NCI-H1694 treated with DMSO at 0.1 percent for 48 hours (cell line): Measurements from ENCODE around the gene EXOC4.
"Not testable (repeated sequence)": the region's sequence is repeated elsewhere in the genome, so short reads cannot be mapped to it uniquely, and the experiment has no call there.

Experiments used
- DNase-seq: peaks from one replicate; lab custom pipeline; 2025; lab: John Stamatoyannopoulos, UW

The EXOC4 gene

GRCh38 chr7:133871757-133872156 lies 618.9 kb downstream of the EXOC4 start:
- no peak for DNase-seq

DNA sequence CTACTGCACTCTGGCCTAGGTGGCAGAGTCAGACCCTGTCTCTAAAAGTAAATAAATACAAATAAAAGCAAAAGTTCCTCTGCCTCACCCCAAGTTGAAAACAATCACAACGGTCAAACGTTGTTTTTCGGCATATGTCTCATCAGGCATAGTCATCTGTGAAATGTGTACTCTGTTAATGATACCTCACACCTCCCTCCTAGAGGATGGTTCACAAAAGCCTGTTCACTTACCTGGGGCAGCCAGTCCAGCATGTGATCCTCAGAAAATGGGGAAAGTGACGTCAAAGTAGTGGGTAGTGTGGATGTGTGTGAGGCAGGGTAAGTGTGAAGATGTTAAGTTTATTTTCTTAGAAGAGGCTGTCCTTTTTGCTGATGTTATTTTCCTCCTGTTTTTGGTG lies 620.3 kb downstream of the EXOC4 start:
- DNase-seq: no peak

- no peak for DNase-seq
Observed at GRCh38 chr7:133873631-133874030, 620.8 kb downstream of the EXOC4 start.

DNA sequence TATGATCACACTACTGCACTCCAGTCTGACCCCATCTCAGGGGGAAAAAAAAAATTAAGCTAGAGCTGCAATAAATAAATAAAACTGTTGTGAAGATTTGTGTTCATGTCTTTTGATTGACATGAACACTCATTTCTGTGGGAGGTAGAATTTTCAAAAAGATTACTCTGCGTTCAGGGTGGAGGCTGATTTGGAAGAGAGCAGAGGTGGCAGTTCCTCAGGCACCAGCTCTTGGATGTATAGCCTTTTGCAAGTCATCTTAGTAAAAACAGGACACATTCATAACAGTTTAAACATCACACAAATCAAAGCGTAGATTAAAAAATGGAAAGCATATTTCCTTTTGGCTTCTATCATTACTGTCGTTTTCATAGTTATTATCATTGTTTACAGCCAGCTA lies 630.7 kb downstream of the EXOC4 start:
- DNase-seq: no peak

DNA sequence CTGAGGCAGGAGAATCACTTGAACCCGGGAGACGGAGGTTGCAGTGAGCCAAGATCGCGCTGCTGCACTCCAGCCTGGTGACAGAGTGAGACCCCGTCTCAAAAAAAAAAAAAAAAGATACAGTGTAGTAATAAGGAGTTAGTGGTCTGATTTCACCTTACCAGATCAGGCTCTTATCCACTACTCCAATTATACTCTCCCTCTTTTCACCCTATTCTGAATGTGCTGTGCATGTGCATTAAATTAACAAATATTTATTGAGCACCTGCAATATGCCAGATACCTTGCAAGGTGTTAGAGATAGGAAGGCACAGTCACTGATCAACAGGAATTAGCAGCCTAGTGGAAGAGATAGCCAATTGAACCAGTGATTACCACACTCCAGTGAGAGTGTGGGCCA lies 632.3 kb downstream of the EXOC4 start:
- DNase-seq: no peak

- DNase-seq: no peak
Observed at GRCh38 chr7:133886086-133886485, 633.2 kb downstream of the EXOC4 start.

DNA sequence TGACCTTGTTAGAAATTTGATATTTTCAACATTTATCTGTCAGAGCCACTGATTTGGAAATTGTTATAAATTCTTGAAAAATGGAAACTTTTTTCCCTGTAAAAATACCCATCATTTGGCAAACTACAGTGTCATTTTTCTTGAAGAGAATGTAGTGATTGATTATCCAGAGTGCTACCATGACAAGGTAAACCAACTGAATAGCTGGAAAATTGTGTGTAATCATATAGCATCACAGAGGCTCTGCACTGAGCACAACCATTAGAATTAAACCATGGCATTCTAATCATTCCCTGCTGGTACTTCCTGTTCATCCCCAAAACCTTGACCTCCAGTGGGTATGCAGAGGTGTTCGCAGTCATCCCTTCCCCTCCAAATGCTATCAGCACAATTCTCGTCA lies 633.9 kb downstream of the EXOC4 start:
- no peak for DNase-seq

DNA sequence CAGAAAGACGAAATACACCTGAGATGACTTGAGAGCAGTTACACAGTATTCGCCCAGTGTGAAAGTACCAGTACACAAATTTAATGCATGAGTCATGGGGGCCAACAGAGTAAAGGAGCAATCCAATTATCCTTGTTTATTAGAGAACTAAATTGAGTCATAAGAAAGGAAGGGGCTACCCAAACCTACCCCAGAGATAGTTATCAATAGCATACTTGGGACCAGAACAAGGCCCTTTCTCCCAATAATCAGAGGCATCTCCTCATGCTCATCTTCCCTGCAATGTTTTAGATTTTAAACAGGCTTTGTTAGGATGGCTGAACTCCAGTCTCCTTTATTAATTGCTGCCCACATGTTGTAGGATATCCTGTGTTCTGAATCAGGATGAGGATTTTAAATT lies 634.6 kb downstream of the EXOC4 start:
- no peak for DNase-seq

GRCh38 chr7:133888061-133888930 lies 635.4 kb downstream of the EXOC4 start:
- DNase-seq: no peak

GRCh38 chr7:133904776-133905175 lies 651.9 kb downstream of the EXOC4 start:
- DNase-seq: no peak

GRCh38 chr7:133906553-133906952 lies 653.7 kb downstream of the EXOC4 start:
- DNase-seq: not testable (repeated sequence)

DNA sequence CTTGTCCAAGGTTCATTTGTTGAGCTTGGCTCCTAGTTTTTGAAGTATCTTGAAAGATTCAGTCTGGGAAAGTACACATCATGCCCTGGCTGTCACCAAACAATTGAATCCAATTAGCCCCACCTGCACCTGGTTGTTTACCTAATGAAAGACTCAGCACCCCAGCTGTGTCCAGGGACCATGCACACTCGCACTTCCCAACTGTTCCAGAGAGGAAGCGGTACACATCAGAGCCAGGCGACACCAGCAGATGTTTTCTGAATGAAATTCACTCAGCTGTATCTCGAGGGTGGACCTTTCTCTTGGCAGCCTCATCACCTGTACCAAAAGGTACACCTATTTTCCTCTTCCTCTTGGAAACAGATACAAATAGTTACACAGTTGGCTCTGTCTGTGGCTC lies 657.9 kb downstream of the EXOC4 start:
- no peak for DNase-seq

GRCh38 chr7:133911724-133912123 lies 658.8 kb downstream of the EXOC4 start:
- no peak for DNase-seq

DNA sequence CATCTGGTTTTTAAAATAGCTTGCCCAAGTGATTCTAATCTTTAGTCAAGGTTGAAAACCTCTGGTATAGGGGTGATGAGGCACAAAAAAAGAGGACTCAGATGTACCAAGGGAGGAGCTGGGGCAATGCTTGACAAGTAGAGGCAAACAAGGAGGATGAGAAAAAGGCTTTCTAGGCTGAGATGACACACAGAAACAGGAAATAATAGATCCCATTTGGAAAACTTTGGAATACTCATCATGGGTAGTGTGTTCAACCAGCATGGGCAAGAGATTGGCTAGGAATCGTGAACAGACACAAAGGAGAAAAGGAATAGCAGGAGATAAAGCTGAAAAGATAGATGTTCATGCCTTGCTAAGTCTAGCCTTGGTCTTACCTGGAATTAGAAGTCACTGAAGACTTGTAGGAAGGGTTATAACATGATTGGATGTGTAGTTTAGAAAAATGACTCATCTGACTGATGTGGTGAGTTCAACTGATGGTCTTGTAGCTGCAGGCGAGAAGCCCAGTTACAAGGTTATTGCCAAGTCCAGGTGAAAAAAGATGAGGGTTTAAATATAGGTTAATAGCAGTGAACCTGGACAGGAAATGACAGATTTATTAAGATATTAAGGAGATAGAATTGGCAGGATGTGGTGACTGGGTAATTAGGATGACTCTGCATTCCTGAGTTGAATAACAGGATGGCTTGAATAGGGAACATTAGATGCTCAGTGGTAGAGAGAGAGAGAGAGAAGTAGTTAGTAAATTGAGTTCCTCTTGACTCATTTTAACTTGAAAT lies 660.2 kb downstream of the EXOC4 start:
- DNase-seq: no peak

DNA sequence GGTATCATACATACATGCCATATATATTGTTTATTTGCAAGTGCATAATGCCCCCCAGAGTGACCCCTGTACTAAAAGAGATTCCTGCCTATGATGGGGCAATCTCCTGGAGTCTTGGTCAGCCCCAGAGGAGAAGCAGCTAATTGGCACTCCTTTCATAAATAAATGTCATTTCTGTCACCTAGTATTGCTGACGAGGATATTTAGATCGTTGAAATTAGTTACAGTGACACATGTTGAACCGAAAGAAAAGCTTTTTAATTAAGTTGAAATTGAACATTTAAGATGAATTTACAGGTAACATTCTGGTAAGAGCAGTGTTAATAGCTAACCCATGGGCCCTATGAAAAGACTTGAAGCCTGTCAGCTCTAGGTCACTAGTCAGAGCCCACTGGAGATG lies 663.7 kb downstream of the EXOC4 start:
- no peak for DNase-seq

GRCh38 chr7:133919810-133920209 lies 666.9 kb downstream of the EXOC4 start:
- DNase-seq: no peak

DNA sequence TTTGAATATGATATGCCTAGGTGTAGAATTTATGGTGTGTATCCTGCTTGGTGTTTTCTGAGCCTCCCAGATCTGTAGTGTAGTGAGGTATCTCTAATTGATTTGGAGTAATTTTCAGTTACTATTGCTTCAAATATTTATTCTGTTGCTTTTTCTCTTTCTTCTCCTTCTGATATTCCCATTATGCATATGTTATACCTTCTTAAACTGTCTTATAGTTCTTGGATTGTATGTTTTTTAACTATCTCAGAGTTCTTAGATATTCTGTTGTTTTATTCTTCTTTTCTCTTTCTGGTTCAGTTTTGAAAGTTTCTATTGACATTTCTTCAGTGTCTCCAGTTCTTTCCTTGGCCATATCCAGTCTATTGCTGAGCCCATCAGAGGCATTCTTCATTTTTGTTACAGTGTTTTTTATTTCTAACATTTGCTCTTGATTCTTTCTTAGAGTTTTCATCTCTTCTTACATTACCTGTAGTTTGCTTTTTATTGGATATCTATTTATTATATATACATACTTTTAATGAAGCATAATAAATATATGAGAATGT lies 668.8 kb downstream of the EXOC4 start:
- DNase-seq: no peak

DNA sequence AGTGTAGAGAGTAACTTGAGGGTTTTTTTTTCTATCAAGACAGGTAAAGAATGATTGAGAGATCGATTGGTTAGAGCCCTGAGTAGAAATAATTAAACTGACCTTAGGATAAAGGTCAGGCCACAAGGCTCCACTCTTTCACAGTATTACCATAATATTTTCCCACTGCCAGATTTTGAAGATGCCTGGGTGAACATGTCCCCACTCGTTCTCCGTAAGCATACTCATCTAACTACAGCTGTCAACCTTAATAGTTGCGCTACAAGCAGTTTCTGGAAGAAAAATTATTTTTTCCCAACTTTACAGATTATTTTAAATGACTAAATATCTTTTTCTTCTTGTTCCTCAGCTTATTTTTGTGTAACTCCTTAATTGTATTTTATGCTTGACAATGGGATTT lies 671.1 kb downstream of the EXOC4 start:
- no peak for DNase-seq

GRCh38 chr7:133931053-133931452 lies 678.2 kb downstream of the EXOC4 start:
- DNase-seq: no peak

GRCh38 chr7:133932591-133932990 lies 679.7 kb downstream of the EXOC4 start:
- no peak for DNase-seq

DNA sequence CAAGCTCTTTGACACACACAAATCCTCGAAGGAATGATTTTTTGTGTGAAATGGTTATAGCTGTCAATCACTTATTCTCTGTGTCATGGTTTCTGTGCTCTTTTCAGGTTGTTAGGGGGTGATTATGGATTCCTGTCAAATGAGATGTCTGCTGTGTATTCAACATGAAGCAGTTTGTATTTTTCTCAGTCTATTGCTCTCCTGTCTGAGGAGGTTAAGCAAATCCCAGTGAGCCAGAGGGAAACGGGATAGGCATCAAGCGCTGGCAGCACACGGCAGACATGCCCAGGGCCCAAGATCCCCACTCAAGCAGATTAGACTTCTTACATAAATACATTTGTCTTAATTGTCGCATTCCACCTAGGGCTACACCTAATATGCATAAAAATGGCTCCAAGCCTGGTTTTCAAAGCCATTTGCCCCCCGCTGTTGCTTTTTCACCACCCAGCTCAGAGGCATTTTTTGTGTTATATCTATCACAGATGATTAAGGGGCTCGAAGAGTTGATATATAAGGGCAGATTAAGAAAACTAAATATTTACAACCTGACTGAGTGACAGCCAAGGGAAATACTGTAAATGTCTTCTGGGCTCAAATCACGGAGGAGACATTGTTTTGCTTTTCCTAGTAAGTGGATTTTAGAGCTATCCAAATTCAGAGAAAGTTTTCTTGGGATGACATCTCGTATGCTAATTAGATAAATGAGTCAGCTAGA lies 681.5 kb downstream of the EXOC4 start:
- no peak for DNase-seq

GRCh38 chr7:133934977-133935330 lies 682.1 kb downstream of the EXOC4 start:
- no peak for DNase-seq

DNA sequence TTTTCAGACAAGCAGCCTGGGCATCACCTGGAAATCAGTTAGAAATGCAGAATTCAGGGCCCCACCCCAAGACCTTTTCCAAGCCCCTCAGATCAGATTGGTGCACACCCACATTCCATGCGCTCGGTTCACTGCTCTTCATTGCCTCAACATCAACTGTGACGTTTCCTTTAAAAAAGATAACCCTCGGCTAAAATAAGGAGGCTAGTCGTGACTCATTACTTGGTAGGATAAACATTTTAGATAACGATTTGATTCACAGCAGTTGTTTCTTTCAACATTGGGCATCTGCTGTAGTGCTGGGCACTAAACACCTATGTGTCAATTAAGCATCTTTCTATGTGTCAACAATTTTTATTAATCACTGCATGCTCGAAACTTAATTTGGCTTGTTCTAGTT lies 683.2 kb downstream of the EXOC4 start:
- DNase-seq: no peak
